OCI-LY1 (cell line): ENCODE measurements around the gene ATP5F1B.

Experiments
- CTCF ChIP-seq: fragments of 200-600 bp; sonication (generic), shearing (Covaris generic); IDR thresholded peaks from 2 replicates; pipeline ENCODE4 v1.5.1; 2017; ENCODE audit warnings: mild to moderate bottlenecking, antibody characterized with exemption, low read length, moderate library complexity, mixed read lengths
- EZH2 ChIP-seq: fragments of 200-600 bp; sonication (generic), shearing (Covaris generic); IDR thresholded peaks from 2 replicates; pipeline ENCODE4 v1.8.0; 2017; ENCODE audit warnings: borderline replicate concordance, mixed run types, mild to moderate bottlenecking, antibody characterized with exemption, low read length, moderate library complexity, mixed read lengths

GRCh38 chr12:56634837-56635791 lies 10.7 kb downstream of the ATP5F1B start:
- TF ChIP-seq CTCF: 0 out of 2 replicates have a peak, but pooled peaks have one; percentile 7
- TF ChIP-seq EZH2: no peak
